Spleen (tissue), 13 donors: ENCODE measurements around the gene ZNRF4. TPM values are rescaled to one million over a fixed set of nuclear protein-coding genes. Genes with fewer than 3 reads are reported as not detected.
"Not testable (repeated sequence)": the region's sequence is repeated elsewhere in the genome, so short reads cannot be mapped to it uniquely, and the experiment has no call there.

ENCODE experiments used
- DNase-seq: peaks from one replicate; pipeline ENCODE4 v3.0.0-alpha.2; 2020
- H3K27ac ChIP-seq, 8 donors: fragments of 200-600 bp; sonication (generic) in 7 of 8; 1 replicate in 4 of 8; 2 replicates in 4 of 8; pipeline versions ENCODE4 v1.5.0 to v1.8.0; 2016 to 2021; ENCODE audit warnings: inconsistent platforms in 4 of 8, mild to moderate bottlenecking in 4 of 8, moderate library complexity in 1 of 8
- H3K27me3 ChIP-seq, 7 donors: fragments of 200-600 bp; sonication (generic) in 6 of 7; replicated peaks in 1 of 7; 1 replicate in 4 of 7; 2 replicates in 3 of 7; pipeline versions ENCODE4 v1.5.0 to v1.8.0; 2016 to 2021; ENCODE audit warnings: inconsistent platforms in 3 of 7, mild to moderate bottlenecking in 1 of 7
- H3K36me3 ChIP-seq, 6 donors: fragments of 200-600 bp; sonication (generic) in 5 of 6; 1 replicate in 4 of 6; 2 replicates in 2 of 6; pipeline versions ENCODE4 v1.5.0 to v1.8.0; 2016 to 2021; ENCODE audit warnings: inconsistent platforms in 2 of 6
- H3K4me1 ChIP-seq, 6 donors: fragments of 200-600 bp; sonication (generic) in 5 of 6; 1 replicate in 3 of 6; 2 replicates in 3 of 6; pipeline versions ENCODE4 v1.5.0 to v1.8.0; 2016 to 2021; ENCODE audit warnings: inconsistent platforms in 3 of 6
- H3K4me3 ChIP-seq, 8 donors: fragments of 200-600 bp; sonication (generic) in 7 of 8; 1 replicate in 4 of 8; 2 replicates in 4 of 8; pipeline versions ENCODE4 v1.5.0 to v1.8.0; 2016 to 2021; ENCODE audit warnings: inconsistent platforms in 4 of 8, mild to moderate bottlenecking in 4 of 8, moderate library complexity in 2 of 8
- H3K9me3 ChIP-seq, 8 donors: fragments of 200-600 bp; sonication (generic) in 7 of 8; 1 replicate in 4 of 8; 2 replicates in 4 of 8; pipeline versions ENCODE4 v1.5.0 to v1.8.0; 2016 to 2021; ENCODE audit warnings: inconsistent platforms in 4 of 8
- POLR2A ChIP-seq, 3 donors: fragments of 450-650 bp; IDR thresholded peaks; one replicate each; pipeline ENCODE4 v1.5.1; 2017; ENCODE audit warnings: antibody characterized with exemption in 3 of 3, mild to moderate bottlenecking in 1 of 3
- POLR2AphosphoS5 ChIP-seq, 3 donors: sonication (generic); formaldehyde crosslinking; IDR thresholded peaks; one replicate each; pipeline ENCODE4 v1.5.1; 2017; ENCODE audit warnings: antibody characterized with exemption in 3 of 3
- WGBS, 5 donors: extraction: QIAGEN DNeasy Blood & Tissue Kit in 3 of 5; methylation state at CpG; one replicate each; pipeline versions ENCODE4 v1.1.5 to v1.1.7; 2013 to 2018; 5-methylcytosine and 5-hydroxymethylcytosine counted together
- intact Hi-C: fragments of 100-400 bp; cut with DNase I; formaldehyde crosslinking; loops from one replicate; pipeline ENCODE4 v1.15.0; 2023; ENCODE audit warnings: low total_unique reads
- long read RNA-seq, 2 donors: transcript quantifications; one replicate each; lab custom pipeline, GENCODE V29; 2026
- polyA plus RNA-seq, 3 donors: library from polyadenylated mRNA; stranded (reverse); fragments of 200-250 nt; gene quantifications; one replicate each; pipeline ENCODE4 v1.2.1, GENCODE V29; 2013
- total RNA-seq, 7 donors: library from RNA; depleted of rRNA in 3 of 7; stranded (reverse); fragments of >200 nt in 3 of 7; fragmentation: NEBNext Ultra II Directional in 4 of 7; extraction: Animal tissue kit (Norgen Biotek cat#: 25700) in 4 of 7; gene quantifications; one replicate each; pipeline versions ENCODE4 v1.1.0 to v1.2.1, GENCODE V29; 2016 to 2021
- TF ChIP-seq, protein P1 (sequence below), 11 experiments: fragments of 200-600 bp in 7 of 11; fragments of 450-650 bp in 4 of 11; sonication (generic) in 4 of 11; IDR thresholded peaks in 8 of 11; conservative IDR thresholded peaks in 3 of 11; 1 replicate in 7 of 11; 2 replicates in 4 of 11; pipeline versions ENCODE4 v1.4.0 to v1.8.0; 2016 to 2021; ENCODE audit warnings: antibody characterized with exemption in 11 of 11, inconsistent platforms in 4 of 11, mild to moderate bottlenecking in 1 of 11
- donor health status: healthy with polysubstance abuse.
- donor health status: DM: no; HTN: no; CAD: no; lungs with moderate emphysema.
- donor health status: DM: no; HTN: no; CAD: no.
- donor health status: Bipolar disorder and iron deficiency.
- donor health status: healthy.
- donor health status: DM: no; HTN: no; CAD: no.
- donor health status: DM: yes; HTN: yes; CAD: no.

The ZNRF4 gene
- not detected for total RNA-seq
- not detected for polyA plus RNA-seq
- long read RNA-seq, donor 1: 0 reads
- long read RNA-seq, donor 2: 0 reads

DNA sequence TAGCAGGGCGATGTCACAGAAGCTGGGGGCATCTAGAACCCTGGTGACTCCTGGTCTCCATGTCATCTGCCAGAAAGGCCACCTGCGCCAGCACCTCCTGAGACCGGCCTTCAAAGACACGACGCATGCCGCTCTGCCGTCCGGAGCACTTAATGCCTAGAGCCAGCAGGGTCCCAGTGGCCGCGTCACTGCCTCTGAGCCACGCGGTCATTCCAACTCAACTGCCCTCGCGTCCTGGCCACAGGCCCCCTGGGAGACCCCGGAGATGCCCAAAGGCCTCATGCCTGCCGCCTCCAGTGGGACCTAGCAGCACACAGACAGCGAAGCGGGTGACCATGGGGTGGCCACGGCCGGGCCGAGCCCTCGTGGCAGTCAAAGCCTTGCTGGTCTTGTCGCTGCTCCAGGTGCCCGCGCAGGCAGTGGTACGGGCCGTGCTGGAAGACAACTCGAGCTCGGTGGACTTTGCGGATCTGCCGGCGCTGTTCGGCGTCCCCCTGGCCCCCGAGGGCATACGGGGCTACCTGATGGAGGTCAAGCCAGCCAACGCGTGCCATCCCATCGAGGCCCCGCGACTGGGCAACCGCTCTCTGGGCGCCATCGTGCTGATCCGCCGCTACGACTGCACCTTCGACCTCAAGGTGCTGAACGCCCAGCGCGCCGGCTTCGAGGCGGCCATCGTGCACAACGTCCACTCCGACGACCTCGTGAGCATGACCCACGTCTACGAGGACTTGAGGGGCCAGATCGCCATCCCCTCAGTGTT, at the start of gene ZNRF4:
TSS of gene ZNRF4 (plus strand) at position 51 of the 763 bp plus-strand sequence. CDS start at position 126, 75 bp downstream.
- Histone ChIP-seq H3K36me3 (no peaks in the 10 kb centered on the region), H3K4me1 (no peaks in the 10 kb centered on the region), H3K4me3 (no peak within 1 kb of the TSS), H3K27ac (no peak within 1 kb of the TSS), H3K27me3 (peaks cover 0 to 48% (median 7%) of the 10 kb centered on the region in 7 donors), H3K9me3 (peaks cover 0 to 18% (median 6%) of the 10 kb centered on the region in 8 donors)
- TF ChIP-seq POLR2A (IDR thresholded peaks at IDR 0.05) (no peak), POLR2AphosphoS5 (IDR thresholded peaks at IDR 0.05) (no peak)
- TF ChIP-seq, protein P1, sequence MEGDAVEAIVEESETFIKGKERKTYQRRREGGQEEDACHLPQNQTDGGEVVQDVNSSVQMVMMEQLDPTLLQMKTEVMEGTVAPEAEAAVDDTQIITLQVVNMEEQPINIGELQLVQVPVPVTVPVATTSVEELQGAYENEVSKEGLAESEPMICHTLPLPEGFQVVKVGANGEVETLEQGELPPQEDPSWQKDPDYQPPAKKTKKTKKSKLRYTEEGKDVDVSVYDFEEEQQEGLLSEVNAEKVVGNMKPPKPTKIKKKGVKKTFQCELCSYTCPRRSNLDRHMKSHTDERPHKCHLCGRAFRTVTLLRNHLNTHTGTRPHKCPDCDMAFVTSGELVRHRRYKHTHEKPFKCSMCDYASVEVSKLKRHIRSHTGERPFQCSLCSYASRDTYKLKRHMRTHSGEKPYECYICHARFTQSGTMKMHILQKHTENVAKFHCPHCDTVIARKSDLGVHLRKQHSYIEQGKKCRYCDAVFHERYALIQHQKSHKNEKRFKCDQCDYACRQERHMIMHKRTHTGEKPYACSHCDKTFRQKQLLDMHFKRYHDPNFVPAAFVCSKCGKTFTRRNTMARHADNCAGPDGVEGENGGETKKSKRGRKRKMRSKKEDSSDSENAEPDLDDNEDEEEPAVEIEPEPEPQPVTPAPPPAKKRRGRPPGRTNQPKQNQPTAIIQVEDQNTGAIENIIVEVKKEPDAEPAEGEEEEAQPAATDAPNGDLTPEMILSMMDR (IDR thresholded peaks at IDR 0.05 in 8 of 11, conservative IDR thresholded peaks at IDR 0.05 in 3 of 11): no peak
- WGBS, 5 donors: 92 to 94% (median 93%) methylated on average over 51 to 62 of the region's 62 CpGs
- intact Hi-C loops: no loop called here
- DNase-seq: no peak

DNA sequence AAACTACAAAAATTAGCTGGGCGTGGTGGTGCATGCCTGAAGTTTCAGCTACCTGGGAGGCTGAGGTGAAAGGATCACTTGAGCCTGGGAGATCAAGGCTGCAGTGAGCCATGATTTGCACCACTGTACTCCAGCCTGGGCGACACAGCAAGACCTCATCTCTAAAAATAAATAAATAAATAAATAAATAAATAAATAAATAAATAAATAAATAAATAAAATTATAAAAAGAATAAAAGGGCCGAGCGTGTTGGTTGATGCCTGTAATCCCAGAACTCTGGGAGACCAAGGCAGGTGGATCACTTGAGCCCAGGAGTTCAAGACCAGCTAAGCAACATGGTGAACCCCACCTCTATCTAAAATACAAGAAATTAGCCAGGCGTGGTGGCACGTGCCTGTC, 49.0 kb upstream of the ZNRF4 start:
- H3K9me3 ChIP-seq: peaks cover 0 to 33% (median 16%) of the 10 kb centered on the region in 8 donors
- DNase-seq, H3K36me3 ChIP-seq, H3K4me3 ChIP-seq, H3K27ac ChIP-seq, H3K4me1 ChIP-seq, intact Hi-C loops: not testable (repeated sequence)
- WGBS, 5 donors: 76 to 92% (median 86%) methylated on average over 6 of the region's 6 CpGs
- H3K27me3 ChIP-seq: peaks cover 0 to 50% (median 0%) of the 10 kb centered on the region in 7 donors

DNA sequence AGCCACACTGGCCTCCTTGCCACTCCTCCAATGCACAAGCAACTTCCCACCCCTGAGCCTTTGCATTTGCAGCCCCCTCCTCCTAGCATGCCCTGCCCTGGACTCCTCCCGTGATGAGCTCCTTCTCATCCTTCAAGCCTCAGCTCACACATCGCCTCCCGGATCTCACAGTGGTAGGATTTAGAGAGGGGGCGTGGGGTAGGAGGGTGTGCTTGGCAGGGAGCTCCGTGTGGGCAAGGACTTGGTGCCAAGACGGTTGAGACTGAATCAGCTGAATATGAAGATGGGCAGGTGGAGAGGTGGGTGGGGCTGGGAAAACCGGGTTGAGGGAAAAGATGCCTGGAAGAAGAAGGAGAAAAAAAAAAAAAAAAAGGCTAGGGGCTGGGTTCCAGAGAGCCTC, 48.4 kb upstream of the ZNRF4 start:
- peaks cover 0 to 33% (median 16%) of the 10 kb centered on the region in 8 donors for H3K9me3 ChIP-seq
- 60 to 66% (median 62%) methylated on average over 7 of the region's 7 CpGs for WGBS, 5 donors
- intact Hi-C loops: no loop called here
- TF ChIP-seq POLR2A (IDR thresholded peaks at IDR 0.05) (no peak), POLR2AphosphoS5 (IDR thresholded peaks at IDR 0.05) (no peak)
- TF ChIP-seq, protein P1 (IDR thresholded peaks at IDR 0.05 in 8 of 11, conservative IDR thresholded peaks at IDR 0.05 in 3 of 11): no peak
- H3K4me3 ChIP-seq: no peak overlapping the region
- H3K4me1 ChIP-seq: no peaks in the 10 kb centered on the region
- H3K27me3 ChIP-seq: peaks cover 0 to 56% (median 0%) of the 10 kb centered on the region in 7 donors
- no peaks in the 10 kb centered on the region for H3K36me3 ChIP-seq
- no peak overlapping the region for H3K27ac ChIP-seq
- DNase-seq: no peak

DNA sequence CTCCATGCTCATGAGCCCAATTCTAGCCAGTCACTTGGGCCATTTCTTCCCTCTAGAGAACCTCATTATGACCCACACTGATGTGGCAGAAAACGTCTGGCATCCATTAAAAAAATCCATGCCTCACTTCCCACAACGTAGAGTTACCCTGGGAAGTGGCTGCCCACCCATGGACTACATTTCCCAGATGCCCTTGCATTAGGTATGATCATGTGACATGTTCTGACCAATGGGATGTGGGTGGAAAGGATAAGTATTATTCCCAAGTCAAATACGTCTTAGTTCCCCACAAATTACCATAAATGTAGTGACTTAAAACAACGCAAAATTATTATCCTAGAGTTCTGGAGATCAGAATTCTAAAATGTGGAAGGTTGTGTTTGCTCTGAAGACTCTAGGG, 47.9 kb upstream of the ZNRF4 start:
- no peak for DNase-seq
- H3K4me3 ChIP-seq: no peak overlapping the region
- H3K4me1 ChIP-seq: no peaks in the 10 kb centered on the region
- peaks cover 0 to 33% (median 16%) of the 10 kb centered on the region in 8 donors for H3K9me3 ChIP-seq
- WGBS, 5 donors: 34 to 50% (median 40%) methylated on average over 4 of the region's 4 CpGs
- H3K27ac ChIP-seq: no peak overlapping the region
- no peak for TF ChIP-seq POLR2AphosphoS5 (IDR thresholded peaks at IDR 0.05)
- TF ChIP-seq, protein P1 (IDR thresholded peaks at IDR 0.05 in 8 of 11, conservative IDR thresholded peaks at IDR 0.05 in 3 of 11): no peak
- no peak for TF ChIP-seq POLR2A (IDR thresholded peaks at IDR 0.05)
- H3K36me3 ChIP-seq: no peaks in the 10 kb centered on the region
- intact Hi-C loops: no loop called here
- H3K27me3 ChIP-seq: peaks cover 0 to 61% (median 0%) of the 10 kb centered on the region in 7 donors
